Hypothalamus (tissue), 51 donors: ENCODE results near the gene TSN.
"Not testable (repeated sequence)": the region's sequence is repeated elsewhere in the genome, so short reads cannot be mapped to it uniquely, and the experiment has no call there.

ENCODE experiments used
- DNase-seq, 51 donors: peaks; one replicate each; lab custom pipeline; 2025; lab: John Stamatoyannopoulos, UW

Gene TSN

DNA sequence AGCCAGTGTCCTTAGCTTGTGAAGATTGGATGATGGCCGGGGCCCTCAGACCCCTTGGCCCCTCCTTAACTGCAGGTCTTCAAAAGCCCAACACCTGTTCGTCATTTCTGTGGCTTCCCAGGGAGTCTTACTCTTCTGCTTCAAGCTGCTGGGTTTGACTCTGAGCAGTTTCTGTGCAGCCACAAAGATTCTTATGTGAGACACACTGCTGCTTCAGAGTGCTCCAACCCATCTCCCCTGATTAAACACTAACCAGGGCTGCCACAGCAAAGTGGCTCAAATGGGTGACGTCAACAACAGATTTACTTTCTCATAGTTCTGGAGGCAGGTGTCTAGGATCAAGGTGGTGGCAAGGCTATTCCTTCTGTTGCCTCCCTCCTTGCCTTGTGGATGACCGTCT lies 40.8 kb downstream of the TSN start:
- DNase-seq = no peak

DNA sequence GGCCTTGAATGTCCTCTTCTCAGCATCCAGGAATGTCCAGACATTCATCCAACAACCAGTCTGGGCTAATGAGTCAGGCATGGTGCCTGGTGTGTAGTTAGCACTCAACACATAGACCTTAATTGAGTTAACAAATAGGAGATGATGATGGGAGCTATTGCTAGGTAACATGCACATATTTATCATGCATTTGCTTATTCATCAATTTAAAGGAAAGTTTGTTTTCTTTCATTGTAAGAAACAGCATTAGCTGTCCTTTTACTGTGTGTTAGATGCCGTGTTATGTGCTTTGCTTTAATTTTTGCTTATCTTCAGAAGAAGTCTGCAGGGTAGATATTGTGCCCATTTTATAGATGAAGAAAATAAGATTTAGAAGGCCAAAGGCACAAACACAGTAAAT lies 43.2 kb downstream of the TSN start:
- no peak for DNase-seq

DNA sequence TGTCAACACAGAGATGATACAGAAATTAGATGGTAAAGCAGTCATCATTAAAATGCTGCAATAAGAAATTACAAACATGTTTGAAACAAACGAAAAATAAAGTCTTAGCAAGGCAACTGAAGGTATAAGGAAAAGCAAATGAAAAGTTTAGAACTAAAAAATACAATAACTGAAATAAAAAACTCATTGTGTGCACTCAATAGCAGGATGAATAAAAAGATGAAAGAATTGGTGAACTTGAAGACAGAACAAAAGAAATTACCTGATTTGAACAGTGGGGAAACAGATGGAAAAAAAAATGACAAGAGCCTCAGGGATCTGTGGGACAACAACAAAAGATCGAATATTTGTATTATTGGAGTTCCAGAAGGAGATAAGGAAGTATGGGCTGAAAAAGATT lies 46.5 kb downstream of the TSN start:
- no peak for DNase-seq

DNA sequence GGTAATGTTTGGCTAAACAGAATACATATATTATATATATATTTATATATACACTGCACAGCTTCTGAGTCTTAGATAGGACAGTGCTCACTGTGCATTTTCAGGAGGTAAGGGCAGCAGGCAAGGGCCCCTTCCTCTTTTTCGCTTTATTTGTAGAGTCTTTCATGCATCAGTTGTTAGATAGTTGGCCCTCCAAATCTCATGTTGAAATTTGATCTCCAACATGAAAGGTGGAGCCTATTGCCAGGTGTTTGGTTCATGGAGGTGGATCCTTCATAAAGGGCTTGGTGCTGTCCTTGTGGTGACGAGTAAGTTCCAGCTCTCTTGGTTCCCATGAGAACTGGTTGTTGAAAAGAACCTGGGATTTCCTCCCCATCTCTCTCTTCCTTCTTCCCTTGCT lies 48.1 kb downstream of the TSN start:
- no peak for DNase-seq

DNA sequence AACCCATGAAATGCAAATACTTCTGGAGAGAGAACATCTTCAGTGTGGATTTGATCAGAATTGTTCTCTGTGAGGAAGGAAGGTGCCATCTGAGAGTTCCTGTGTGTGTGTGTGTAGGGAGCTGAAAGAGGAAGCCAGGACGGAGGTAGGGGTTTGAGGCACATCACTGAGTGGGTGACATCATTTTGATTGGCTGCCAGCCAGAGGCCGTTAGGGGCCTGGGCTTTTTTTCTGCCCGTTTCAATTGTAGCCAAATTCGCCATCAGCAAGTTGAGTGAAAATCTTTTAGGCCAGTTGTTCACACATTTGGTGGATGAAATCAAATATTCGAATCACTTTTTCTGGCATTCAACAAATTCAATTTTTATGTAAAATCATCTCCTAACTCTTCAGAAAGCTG lies 48.9 kb downstream of the TSN start:
- DNase-seq = no peak

DNA sequence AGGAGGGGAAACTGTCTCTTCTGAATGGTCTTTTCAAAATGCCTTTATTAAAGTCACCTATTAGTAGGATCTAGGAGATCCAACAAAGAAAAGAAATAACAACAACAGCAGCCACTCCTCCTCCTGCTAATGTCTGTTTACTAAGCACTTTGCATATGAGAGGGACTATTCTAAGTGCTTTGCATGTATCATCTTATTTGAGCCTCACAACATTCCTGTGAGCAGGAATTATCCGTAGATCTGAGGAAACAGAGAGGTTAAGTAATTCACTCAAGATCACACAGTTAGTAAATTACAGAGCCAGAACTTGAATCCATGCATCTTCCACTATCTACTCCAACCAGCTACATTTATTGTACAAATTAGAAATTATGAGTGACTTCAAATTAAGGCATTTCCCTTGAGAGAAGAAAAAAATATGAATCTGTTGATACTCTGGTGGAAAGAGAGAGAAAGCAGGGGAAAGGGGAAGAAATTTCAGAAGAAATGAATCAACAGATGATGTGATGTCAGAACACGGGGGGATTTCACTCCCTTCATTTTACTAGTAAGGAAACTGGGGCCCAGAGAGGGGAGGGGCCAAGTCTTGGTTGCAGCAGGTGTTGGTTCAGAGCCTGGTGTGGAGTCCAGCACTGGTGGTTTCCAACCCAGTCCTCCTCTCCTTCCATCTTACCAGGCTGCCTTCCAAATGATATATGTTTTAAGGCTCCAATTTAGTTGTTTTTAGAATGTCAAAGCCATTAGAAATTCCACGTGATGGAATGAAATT lies 49.7 kb downstream of the TSN start:
- DNase-seq = no peak

DNA sequence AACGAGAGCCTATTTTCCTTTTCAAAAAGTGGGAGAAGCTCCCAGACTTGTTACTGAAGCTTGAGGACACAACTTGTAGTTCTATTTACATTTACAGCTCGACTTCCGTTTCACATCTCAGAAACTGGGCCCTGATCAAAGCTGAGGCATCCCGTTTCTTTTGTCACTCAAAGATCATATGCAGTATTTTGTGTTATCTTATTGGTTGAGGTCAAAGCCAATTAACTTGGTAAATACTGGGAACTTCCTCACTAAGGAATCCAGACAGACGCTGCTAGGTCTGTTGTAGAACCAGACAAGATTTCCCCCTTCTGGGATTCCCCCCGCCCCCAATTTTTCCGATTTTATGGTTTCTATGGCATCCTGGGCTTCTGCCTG lies 50.3 kb downstream of the TSN start:
- DNase-seq = no peak

DNA sequence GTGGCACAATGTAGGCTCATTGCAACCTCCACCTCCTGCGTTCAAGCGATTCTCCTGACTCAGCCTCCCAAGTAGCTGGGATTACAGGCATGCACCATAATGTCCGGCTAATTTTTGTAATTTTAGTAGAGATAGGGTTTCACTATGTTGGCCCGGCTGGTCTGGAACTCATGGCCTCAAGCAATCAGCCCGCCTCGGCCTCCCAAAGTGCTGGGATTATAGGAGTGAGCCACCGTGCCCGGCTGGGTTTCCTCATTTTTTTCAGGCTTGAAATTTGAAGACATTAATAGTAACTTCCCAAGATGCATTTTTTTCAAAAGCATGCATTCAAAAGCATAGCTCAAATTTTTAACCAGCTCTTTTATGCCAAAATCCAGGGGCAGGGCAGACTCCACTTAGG lies 52.3 kb downstream of the TSN start:
- DNase-seq = not testable (repeated sequence)

DNA sequence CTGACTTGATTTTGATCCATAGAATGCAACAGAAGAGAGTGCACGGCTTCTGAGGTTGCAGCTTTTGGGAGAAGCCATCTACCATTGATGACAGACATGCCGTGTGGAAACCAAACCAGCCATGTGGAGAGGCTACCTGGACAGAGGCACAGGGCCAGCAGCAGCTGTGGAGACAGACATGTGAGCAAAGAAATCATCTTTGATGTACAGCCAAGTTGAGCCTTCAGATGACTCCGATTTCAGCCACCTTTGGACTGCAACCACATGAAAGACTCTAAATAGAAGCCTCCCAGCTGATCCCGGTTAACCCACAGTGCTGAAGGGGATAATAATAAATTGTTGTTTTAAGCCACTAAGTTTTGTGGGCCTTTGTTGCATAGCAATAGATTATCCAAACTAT lies 54.2 kb downstream of the TSN start:
- DNase-seq = no peak

DNA sequence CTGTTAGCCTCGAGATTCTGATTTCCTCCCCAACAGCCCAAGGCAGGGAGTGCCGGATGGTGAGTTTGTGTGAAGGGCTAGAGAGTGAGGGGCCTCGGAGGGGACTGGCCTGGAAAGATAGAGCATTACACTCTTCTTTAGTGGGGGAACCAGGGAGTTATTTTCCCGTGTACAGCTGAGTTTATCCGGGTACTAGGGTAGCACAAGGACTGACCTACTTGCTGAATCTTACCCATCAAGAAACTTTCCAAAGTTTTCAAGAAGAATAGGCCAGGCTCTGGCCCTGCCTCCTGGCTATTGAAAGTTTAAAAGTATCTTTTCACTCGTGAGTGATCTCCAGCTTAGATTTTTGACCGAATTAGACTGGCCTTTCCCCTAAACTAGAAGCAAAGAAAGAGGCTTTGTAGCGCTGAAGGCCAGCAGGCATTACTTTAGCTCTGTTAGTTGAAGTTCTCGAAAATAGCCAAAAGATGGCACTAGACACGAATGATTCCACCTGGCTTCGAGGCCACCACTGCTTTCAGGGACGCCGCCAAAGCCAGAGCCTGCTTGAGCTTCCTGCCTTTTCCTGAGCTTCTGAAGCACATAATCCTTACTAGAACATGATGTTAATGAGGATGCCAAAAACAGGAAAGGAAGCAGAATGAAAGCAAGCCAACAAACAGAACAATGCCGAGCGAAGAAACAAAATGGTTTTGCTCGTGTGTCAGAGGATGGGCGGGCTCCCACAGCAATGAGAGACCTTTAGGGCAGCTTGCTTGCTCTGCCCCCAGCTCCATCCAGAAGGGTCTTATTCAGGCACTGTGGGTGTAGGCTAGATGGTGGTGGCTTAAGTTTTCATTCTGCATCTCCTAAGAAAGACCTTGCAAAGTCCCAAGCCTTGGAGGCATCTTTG lies 55.8 kb downstream of the TSN start:
- DNase-seq = peak in 42 of 51 donors; percentile 3 to 74 (median 36)

DNA sequence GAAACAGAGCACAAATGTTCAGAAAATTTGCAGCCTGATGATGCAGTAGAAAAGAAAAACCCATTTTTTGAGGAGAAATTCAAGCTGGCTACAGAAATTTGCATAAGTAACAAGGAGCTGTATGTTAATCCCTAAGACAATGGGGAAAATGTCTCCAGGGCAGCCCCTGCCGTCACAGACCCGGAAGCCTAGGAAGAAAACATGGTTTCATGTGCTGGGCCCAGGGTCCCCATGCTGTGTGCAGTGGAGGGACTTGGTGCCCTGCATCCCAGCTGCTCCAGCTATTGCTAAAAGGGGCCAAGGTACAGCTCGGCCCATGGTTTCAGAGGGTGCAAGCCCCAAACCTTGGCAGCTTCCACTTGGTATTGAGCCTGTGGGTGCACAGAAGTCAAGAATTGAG lies 57.6 kb downstream of the TSN start:
- not testable (repeated sequence) for DNase-seq

DNA sequence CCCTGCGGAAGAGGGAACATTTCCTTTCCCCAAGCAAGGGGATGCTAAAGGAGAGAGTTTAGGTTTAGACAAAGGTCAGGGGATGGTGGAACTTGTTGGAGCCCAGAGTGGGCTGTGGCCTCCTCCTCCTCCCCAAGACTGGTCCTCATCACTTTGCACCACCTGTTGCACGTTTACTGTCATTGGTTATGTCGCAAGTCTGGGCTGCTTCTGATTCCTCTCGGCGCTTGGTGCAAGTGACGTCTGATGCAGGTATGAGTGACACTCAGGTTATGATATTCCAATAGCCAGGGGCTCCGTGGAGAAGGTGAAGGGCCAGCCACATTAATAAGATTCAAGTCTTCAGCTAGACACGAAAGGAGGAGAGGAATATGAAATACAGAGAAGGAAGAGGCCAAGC lies 59.8 kb downstream of the TSN start:
- no peak for DNase-seq

DNA sequence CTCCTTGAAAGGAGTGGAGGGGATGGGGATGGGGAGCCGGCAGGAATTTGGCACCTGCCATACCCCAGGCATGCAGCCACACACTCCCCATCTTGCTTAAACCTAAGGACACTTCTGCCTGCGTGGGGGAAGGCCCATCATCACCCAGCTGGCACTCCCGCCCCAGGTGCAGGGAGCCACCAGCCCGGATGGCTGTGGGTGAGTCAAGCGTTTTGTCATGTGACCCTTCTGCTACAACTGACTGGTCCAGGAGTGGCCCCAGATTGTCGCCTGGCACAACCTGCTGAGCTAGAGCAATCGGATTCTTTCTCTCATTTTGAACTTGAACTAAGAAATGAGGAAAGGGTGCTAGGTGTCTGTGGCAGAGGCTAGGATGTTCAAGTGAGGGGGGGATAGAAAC lies 61.3 kb downstream of the TSN start:
- no peak for DNase-seq

DNA sequence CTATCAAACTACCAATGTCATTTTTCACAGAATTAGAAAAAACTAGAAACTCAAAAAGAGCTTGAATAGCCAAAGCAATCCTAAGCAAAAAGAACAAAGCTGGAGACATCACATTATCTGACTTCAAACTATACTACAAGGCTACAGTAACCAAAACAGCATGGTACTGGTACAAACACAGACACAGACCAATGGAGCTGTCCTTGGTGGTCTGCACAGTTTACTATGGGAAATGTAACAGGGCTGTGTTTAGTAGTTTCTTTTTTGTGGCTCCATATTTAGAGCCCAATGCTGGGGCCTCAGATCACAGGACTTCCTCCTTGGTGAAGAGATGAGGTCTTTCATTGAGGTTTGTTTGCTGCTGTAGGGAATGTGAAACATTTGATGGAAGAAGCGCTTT lies 61.9 kb downstream of the TSN start:
- not testable (repeated sequence) for DNase-seq
